ENCODE data around the gene SOCS1. TPM values are rescaled to one million over a fixed set of nuclear protein-coding genes. Genes with fewer than 3 reads are reported as not detected.

SOCS1 gene
- polyA plus RNA-seq, 1 experiment = 11.6 TPM

DNA sequence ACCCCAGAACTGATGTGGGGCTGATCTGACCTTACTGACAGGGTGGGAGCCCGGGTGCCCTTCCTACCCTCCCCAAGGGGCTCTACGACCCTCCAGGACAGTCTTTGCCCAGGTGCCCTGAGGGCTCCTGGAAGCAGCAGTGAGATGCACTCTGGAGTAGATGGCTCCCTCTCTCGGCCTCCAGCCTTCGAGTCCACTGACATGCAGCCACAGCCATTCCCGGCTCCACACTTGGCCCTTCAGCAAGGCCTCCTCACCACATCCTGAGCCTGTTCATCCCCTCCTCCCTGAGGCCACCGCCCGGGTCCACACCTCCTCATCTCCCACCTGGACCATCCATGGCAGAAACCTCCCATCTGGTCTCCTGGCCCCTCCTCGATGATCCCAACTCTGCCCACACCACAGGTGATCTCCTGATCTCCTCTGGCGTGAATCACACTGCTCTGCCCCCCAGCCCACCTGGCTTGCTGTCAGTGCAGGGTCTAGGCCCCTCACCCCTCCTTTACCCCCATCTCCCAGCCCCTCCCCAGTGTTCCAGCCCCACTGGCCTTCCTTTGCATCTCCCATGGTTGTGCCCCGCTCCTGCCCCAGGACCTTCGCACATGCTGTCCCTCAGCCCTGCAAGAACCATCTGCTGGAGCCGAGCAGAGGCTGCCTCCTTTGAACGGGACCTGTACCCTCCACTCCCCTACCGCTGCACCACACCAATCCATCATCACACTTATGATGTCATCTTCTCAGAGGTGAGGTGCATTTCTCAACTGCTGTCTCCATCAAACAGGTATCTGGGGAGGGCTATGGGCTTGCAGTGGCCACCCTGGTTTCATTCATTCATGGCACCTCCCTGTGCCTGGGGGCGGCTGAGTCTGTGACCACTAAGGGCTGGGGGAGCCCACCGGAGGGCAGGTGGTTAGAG lies 44.7 kb downstream of the SOCS1 start:
- ChIA-PET CTCF (no interaction called here), POLR2A (no interaction called here)
- H3K27me3 ChIP-seq (ENCODE audit: control insufficient read depth, insufficient read depth, low read length) = peaks cover 3% of the 10 kb centered on the region
- TF ChIP-seq, protein P1, sequence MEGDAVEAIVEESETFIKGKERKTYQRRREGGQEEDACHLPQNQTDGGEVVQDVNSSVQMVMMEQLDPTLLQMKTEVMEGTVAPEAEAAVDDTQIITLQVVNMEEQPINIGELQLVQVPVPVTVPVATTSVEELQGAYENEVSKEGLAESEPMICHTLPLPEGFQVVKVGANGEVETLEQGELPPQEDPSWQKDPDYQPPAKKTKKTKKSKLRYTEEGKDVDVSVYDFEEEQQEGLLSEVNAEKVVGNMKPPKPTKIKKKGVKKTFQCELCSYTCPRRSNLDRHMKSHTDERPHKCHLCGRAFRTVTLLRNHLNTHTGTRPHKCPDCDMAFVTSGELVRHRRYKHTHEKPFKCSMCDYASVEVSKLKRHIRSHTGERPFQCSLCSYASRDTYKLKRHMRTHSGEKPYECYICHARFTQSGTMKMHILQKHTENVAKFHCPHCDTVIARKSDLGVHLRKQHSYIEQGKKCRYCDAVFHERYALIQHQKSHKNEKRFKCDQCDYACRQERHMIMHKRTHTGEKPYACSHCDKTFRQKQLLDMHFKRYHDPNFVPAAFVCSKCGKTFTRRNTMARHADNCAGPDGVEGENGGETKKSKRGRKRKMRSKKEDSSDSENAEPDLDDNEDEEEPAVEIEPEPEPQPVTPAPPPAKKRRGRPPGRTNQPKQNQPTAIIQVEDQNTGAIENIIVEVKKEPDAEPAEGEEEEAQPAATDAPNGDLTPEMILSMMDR (IDR thresholded peaks at IDR 0.05; ENCODE audit: low read depth, low read length) = no peak
- H3K27ac ChIP-seq (ENCODE audit: low read depth, low read length) = no peak overlapping the region
- no peak overlapping the region for H3K4me3 ChIP-seq (ENCODE audit: low read depth, low read length)
- peaks cover 22% of the 10 kb centered on the region for H3K9me3 ChIP-seq (ENCODE audit: control insufficient read depth, insufficient read depth, low read length)
- DNase-seq (ENCODE audit: low read depth, low spot score) = no peak

DNA sequence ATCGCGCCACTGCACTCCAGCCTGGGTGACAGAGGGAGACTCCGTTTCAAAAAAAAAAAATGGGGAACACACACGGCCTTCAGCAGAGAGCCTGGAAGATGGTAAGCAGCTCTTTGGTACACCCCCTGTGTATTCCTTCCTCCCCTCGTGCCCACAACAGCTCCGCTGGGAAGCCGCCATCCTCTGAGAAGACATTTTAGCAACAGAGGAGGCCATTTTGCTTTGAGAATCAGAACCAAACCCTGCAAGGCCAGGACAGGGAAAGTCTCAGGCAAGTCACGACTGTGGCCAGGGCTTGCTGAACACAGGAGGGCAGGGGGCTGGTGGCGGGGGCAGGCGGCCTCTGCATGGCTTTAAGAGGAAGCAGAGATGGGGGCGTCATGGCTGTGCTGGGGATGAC lies 45.7 kb downstream of the SOCS1 start:
- H3K9me3 ChIP-seq (ENCODE audit: control insufficient read depth, insufficient read depth, low read length) = peaks cover 16% of the 10 kb centered on the region
- DNase-seq (ENCODE audit: low read depth, low spot score) = no peak
- no peak overlapping the region for H3K4me3 ChIP-seq (ENCODE audit: low read depth, low read length)
- TF ChIP-seq, protein P1 (IDR thresholded peaks at IDR 0.05; ENCODE audit: low read depth, low read length) = no peak
- CTCF ChIA-PET = no interaction called here
- peaks cover 3% of the 10 kb centered on the region for H3K27me3 ChIP-seq (ENCODE audit: control insufficient read depth, insufficient read depth, low read length)
- no peak overlapping the region for H3K27ac ChIP-seq (ENCODE audit: low read depth, low read length)
- POLR2A ChIA-PET = interaction anchor here (1.5 kb wide), 1 partner anchor 46 kb away, joined by 3 read pairs; the partner anchor contains the start of gene SOCS1

DNA sequence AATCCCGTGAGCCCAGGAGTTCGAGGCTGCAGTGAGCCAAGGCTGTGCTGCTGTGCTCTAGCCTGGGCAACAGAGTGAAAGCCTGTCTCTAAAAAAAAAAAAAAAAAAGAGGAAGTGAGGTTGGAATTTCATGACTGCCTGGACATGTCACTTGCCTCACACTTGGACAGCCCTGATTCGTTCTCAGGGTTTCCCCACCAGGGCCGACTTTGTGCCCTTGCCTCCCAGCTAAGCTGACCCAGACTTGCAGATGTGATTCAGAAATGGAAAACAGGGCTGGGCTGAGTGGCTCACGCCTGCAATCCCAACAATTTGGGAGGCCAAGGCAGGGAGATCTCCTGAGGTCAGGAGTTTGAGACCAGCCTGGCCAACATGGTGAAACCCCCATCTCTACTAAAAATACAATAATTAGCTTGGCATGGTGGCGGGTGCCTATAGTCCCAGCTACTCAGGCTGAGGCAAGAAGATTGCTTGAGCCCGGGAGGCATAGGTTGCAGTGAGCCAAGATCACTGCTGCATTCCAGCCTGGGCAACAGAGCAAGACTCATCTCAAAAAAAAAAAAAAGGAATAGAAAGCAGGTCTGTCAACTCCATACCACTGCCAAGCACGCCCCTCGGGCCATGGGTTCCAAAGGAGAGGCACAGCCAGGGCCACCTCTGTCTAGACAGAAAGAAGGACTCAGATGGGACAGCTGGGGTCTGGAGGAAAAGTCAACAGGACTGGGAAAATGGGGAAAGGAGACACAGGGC lies 46.9 kb downstream of the SOCS1 start:
- Histone ChIP-seq H3K9me3 (ENCODE audit: control insufficient read depth, insufficient read depth, low read length) (peaks cover 16% of the 10 kb centered on the region), H3K4me3 (ENCODE audit: low read depth, low read length) (no peak overlapping the region), H3K27ac (ENCODE audit: low read depth, low read length) (no peak overlapping the region), H3K27me3 (ENCODE audit: control insufficient read depth, insufficient read depth, low read length) (peaks cover 3% of the 10 kb centered on the region)
- ChIA-PET CTCF (interaction anchor here (1.7 kb wide), 1 partner anchor 8 kb away, joined by 3 read pairs; no protein-coding TSS in a partner anchor), POLR2A (interaction anchor here (1.5 kb wide), 1 partner anchor 47 kb away, joined by 3 read pairs; the partner anchor contains the start of gene SOCS1)
- TF ChIP-seq, protein P1 (IDR thresholded peaks at IDR 0.05; ENCODE audit: low read depth, low read length) = no peak
- no peak for DNase-seq (ENCODE audit: low read depth, low spot score)

DNA sequence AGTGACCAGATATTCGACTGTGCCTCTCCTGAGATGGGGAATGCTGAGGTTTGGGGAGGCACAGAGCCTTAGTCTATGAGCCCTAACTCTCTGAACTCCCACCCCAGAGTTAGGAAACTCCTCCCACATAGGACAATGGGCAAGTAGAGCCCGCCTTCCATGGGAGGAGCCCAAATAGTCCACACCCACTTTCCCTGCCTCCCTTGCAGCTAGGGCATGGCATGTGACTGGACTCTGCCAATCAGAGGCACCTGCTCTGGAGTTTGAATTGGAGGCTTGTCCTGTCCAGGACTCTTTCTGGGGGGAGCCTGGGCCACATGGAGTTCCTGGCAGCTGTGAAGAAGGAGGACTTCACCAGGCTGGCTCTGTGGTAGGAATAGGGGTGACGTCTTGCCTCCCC lies 48.4 kb downstream of the SOCS1 start:
- CTCF ChIA-PET = interaction anchor here (1.7 kb wide), 1 partner anchor 10 kb away, joined by 3 read pairs; no protein-coding TSS in a partner anchor

More for the DNA sequence above, 48.4 kb downstream of the SOCS1 start:
- H3K9me3 ChIP-seq (ENCODE audit: control insufficient read depth, insufficient read depth, low read length) = peaks cover 15% of the 10 kb centered on the region
- DNase-seq (ENCODE audit: low read depth, low spot score) = no peak
- H3K4me3 ChIP-seq (ENCODE audit: low read depth, low read length) = no peak overlapping the region
- TF ChIP-seq, protein P1 (IDR thresholded peaks at IDR 0.05; ENCODE audit: low read depth, low read length) = no peak
- POLR2A ChIA-PET = no interaction called here
- H3K27me3 ChIP-seq (ENCODE audit: control insufficient read depth, insufficient read depth, low read length) = peaks cover 3% of the 10 kb centered on the region
- no peak overlapping the region for H3K27ac ChIP-seq (ENCODE audit: low read depth, low read length)

All from AG04450 (cell line).